ENCODE data around the gene TMIE. TPM values are rescaled to one million over a fixed set of nuclear protein-coding genes. Genes with fewer than 3 reads are reported as not detected.

TMIE gene
- polyA plus RNA-seq, 1 donor (not counting 4 experiments of a cell fraction or from before 2014, with no cell fraction given) = 0.07 TPM

DNA sequence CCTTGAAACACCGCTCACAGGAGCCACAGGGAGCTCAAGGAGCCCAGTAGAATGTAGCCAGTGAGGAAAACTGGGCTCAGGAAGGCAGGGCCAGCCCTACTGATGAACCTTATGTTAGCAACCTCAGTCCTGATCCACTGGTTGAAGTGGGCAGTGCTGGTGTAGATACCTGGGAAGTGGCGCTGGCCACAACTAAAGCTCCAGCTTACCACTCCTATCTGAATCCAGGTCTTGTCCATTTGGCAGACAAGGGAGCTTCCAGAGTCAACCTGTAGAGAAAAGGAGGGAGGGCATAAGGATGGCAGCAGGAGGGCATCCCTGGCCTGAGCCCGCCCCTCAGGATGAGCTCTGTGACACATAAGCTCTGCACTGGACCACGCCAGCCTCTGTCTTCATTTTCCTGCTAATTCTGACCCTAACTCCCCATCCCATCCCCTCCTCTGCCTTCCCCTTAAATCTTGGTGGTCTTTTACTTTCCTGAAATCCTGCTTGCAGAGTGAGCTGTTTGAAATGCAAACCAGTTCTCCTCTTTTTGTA is 18.6 kb downstream of the TMIE start:
- no peaks in the 10 kb centered on the region for H3K36me3 ChIP-seq (ENCODE audit: control insufficient read depth in 2 of 2, extremely low read depth in 1 of 2, insufficient read depth in 2 of 2, low read length in 2 of 2)
- no peaks in the 10 kb centered on the region for H3K9me1 ChIP-seq (ENCODE audit: control insufficient read depth, extremely low read depth, insufficient read depth, low read length)
- TF ChIP-seq, protein P1, sequence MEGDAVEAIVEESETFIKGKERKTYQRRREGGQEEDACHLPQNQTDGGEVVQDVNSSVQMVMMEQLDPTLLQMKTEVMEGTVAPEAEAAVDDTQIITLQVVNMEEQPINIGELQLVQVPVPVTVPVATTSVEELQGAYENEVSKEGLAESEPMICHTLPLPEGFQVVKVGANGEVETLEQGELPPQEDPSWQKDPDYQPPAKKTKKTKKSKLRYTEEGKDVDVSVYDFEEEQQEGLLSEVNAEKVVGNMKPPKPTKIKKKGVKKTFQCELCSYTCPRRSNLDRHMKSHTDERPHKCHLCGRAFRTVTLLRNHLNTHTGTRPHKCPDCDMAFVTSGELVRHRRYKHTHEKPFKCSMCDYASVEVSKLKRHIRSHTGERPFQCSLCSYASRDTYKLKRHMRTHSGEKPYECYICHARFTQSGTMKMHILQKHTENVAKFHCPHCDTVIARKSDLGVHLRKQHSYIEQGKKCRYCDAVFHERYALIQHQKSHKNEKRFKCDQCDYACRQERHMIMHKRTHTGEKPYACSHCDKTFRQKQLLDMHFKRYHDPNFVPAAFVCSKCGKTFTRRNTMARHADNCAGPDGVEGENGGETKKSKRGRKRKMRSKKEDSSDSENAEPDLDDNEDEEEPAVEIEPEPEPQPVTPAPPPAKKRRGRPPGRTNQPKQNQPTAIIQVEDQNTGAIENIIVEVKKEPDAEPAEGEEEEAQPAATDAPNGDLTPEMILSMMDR (optimal IDR thresholded peaks at IDR 0.05 in 1 of 3, IDR thresholded peaks at IDR 0.05 in 1 of 3, conservative IDR thresholded peaks at IDR 0.05 in 1 of 3; ENCODE audit: extremely low read depth in 1 of 3, insufficient read depth in 2 of 3, low read length in 3 of 3) = no peak
- TF ChIP-seq EZH2 (IDR thresholded peaks at IDR 0.05; ENCODE audit: low read length) = no peak
- FAIRE-seq = no peak
- no peaks in the 10 kb centered on the region for H3K4me1 ChIP-seq (ENCODE audit: control insufficient read depth, extremely low read depth, insufficient read depth, low read length)
- H3K9ac ChIP-seq (ENCODE audit: control insufficient read depth, extremely low read depth, insufficient read depth, low read length) = no peak overlapping the region
- no peak overlapping the region for H3K4me2 ChIP-seq (ENCODE audit: control insufficient read depth, extremely low read depth, insufficient read depth, low read depth, low read length)
- dilution Hi-C loops (cut with MboI; ENCODE audit: extremely low pct_ligation_motif_present, low sequenced_read_pairs) = no loop called here
- no peak overlapping the region for H2AFZ ChIP-seq (ENCODE audit: control insufficient read depth, low read length)
- H3K27me3 ChIP-seq (ENCODE audit: control insufficient read depth, extremely low read depth, insufficient read depth, low read length) = peaks cover 12% of the 10 kb centered on the region
- no peak overlapping the region for H3K4me3 ChIP-seq (ENCODE audit: control insufficient read depth in 2 of 3, extremely low read depth in 1 of 3, insufficient read depth in 2 of 3, low read depth in 1 of 3, low read length in 3 of 3)
- no peaks in the 10 kb centered on the region for H3K9me3 ChIP-seq (ENCODE audit: control insufficient read depth, low read depth, low read length)
- H3K27ac ChIP-seq (ENCODE audit: control insufficient read depth, insufficient read depth, low read length) = no peak overlapping the region
- no peaks in the 10 kb centered on the region for H4K20me1 ChIP-seq (ENCODE audit: control insufficient read depth, extremely low read depth, insufficient read depth, low read length)
- no peak for DNase-seq (ENCODE audit: low read depth, low spot score)
- no peaks in the 10 kb centered on the region for H3K79me2 ChIP-seq (ENCODE audit: control insufficient read depth, insufficient read depth, low read length)

GRCh38 chr3:46721009-46721408 is 19.8 kb downstream of the TMIE start:
- DNase-seq (ENCODE audit: low read depth, low spot score) (no peak), FAIRE-seq (no peak)
- Histone ChIP-seq H3K36me3 (ENCODE audit: control insufficient read depth in 2 of 2, extremely low read depth in 1 of 2, insufficient read depth in 2 of 2, low read length in 2 of 2) (no peaks in the 10 kb centered on the region), H3K79me2 (ENCODE audit: control insufficient read depth, insufficient read depth, low read length) (no peaks in the 10 kb centered on the region), H2AFZ (ENCODE audit: control insufficient read depth, low read length) (no peak overlapping the region), H4K20me1 (ENCODE audit: control insufficient read depth, extremely low read depth, insufficient read depth, low read length) (no peaks in the 10 kb centered on the region), H3K4me2 (ENCODE audit: control insufficient read depth, extremely low read depth, insufficient read depth, low read depth, low read length) (no peak overlapping the region), H3K9me1 (ENCODE audit: control insufficient read depth, extremely low read depth, insufficient read depth, low read length) (no peaks in the 10 kb centered on the region), H3K4me1 (ENCODE audit: control insufficient read depth, extremely low read depth, insufficient read depth, low read length) (no peaks in the 10 kb centered on the region), H3K27me3 (ENCODE audit: control insufficient read depth, extremely low read depth, insufficient read depth, low read length) (peaks cover 12% of the 10 kb centered on the region), H3K27ac (ENCODE audit: control insufficient read depth, insufficient read depth, low read length) (no peak overlapping the region), H3K9ac (ENCODE audit: control insufficient read depth, extremely low read depth, insufficient read depth, low read length) (no peak overlapping the region), H3K4me3 (ENCODE audit: control insufficient read depth in 2 of 3, extremely low read depth in 1 of 3, insufficient read depth in 2 of 3, low read depth in 1 of 3, low read length in 3 of 3) (no peak overlapping the region), H3K9me3 (ENCODE audit: control insufficient read depth, low read depth, low read length) (no peaks in the 10 kb centered on the region)
- TF ChIP-seq, protein P1 (optimal IDR thresholded peaks at IDR 0.05 in 1 of 3, IDR thresholded peaks at IDR 0.05 in 1 of 3, conservative IDR thresholded peaks at IDR 0.05 in 1 of 3; ENCODE audit: extremely low read depth in 1 of 3, insufficient read depth in 2 of 3, low read length in 3 of 3) = no peak
- TF ChIP-seq EZH2 (IDR thresholded peaks at IDR 0.05; ENCODE audit: low read length) = no peak
- dilution Hi-C loops (cut with MboI; ENCODE audit: extremely low pct_ligation_motif_present, low sequenced_read_pairs) = no loop called here
